ENCODE results near the gene FGF12. TPM values are rescaled to one million over a fixed set of nuclear protein-coding genes. Genes with fewer than 3 reads are reported as not detected.

Gene FGF12
- total RNA-seq, 1 experiment from 2014 or later, result 9.7 TPM

DNA sequence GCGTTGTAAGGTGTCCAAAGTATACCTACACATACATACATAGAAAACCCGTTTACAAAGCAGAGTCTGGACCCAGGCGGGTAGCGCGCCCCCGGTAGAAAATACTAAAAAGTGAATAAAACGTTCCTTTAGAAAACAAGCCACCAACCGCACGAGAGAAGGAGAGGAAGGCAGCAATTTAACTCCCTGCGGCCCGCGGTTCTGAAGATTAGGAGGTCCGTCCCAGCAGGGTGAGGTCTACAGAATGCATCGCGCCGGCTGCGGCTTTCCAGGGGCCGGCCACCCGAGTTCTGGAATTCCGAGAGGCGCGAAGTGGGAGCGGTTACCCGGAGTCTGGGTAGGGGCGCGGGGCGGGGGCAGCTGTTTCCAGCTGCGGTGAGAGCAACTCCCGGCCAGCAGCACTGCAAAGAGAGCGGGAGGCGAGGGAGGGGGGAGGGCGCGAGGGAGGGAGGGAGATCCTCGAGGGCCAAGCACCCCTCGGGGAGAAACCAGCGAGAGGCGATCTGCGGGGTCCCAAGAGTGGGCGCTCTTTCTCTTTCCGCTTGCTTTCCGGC, 318.6 kb downstream of the FGF12 start:
- no peak overlapping the region for H3K27ac Mint-ChIP-seq (ENCODE audit: unreplicated experiment)
- DNase-seq, result no peak
- peaks cover 12% of the 10 kb centered on the region for H3K36me3 Mint-ChIP-seq (ENCODE audit: insufficient read depth, unreplicated experiment)
- no peaks in the 10 kb centered on the region for H3K27me3 Mint-ChIP-seq (ENCODE audit: unreplicated experiment)
- TF ChIP-seq, protein P1, sequence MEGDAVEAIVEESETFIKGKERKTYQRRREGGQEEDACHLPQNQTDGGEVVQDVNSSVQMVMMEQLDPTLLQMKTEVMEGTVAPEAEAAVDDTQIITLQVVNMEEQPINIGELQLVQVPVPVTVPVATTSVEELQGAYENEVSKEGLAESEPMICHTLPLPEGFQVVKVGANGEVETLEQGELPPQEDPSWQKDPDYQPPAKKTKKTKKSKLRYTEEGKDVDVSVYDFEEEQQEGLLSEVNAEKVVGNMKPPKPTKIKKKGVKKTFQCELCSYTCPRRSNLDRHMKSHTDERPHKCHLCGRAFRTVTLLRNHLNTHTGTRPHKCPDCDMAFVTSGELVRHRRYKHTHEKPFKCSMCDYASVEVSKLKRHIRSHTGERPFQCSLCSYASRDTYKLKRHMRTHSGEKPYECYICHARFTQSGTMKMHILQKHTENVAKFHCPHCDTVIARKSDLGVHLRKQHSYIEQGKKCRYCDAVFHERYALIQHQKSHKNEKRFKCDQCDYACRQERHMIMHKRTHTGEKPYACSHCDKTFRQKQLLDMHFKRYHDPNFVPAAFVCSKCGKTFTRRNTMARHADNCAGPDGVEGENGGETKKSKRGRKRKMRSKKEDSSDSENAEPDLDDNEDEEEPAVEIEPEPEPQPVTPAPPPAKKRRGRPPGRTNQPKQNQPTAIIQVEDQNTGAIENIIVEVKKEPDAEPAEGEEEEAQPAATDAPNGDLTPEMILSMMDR (IDR thresholded peaks at IDR 0.05; ENCODE audit: unreplicated experiment), result no peak
- CTCF ChIA-PET, result interaction anchor here (0.7 to 3.0 kb wide), 3 partner anchors 14 to 778 kb away, joined by 3 to 24 read pairs (median 4); no protein-coding TSS in a partner anchor
- no TSS peak for BruUV-seq (replicated peaks)
- peaks cover 19% of the 10 kb centered on the region for H3K4me1 Mint-ChIP-seq (ENCODE audit: low read depth, unreplicated experiment)
- intact Hi-C loops (cut with micrococcal nuclease; ENCODE audit: unreplicated experiment), result no loop called here
- H3K4me3 Mint-ChIP-seq (ENCODE audit: low read depth, unreplicated experiment), result peak overlapping the region; percentile 80
- peaks cover 10% of the 10 kb centered on the region for H3K9me3 Mint-ChIP-seq (ENCODE audit: low read depth, unreplicated experiment)

DNA sequence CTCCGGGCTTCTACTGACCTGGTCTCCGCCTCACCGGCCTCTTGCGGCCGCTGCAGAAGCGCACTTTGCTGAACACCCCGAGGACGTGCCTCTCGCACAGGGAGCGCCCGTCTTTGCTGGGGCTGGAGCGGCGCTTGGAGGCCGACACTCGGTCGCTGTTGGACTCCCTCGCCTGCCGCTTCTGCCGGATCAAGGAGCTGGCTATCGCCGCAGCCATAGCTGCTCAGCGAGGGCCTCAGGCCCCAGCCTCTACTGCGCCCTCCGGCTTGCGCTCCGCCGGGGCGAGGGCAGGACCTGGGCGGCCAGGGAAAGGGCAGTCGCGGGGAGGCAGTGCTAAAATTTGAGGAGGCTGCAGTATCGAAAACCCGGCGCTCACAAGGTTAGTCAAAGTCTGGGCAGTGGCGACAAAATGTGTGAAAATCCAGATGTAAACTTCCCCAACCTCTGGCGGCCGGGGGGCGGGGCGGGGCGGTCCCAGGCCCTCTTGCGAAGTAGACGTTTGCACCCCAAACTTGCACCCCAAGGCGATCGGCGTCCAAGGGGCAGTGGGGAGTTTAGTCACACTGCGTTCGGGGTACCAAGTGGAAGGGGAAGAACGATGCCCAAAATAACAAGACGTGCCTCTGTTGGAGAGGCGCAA, 319.2 kb downstream of the FGF12 start:
- no peak overlapping the region for H3K27ac Mint-ChIP-seq (ENCODE audit: unreplicated experiment)
- intact Hi-C loops (cut with micrococcal nuclease; ENCODE audit: unreplicated experiment), result no loop called here
- no peak for DNase-seq
- TF ChIP-seq, protein P1 (IDR thresholded peaks at IDR 0.05; ENCODE audit: unreplicated experiment), result no peak
- peaks cover 13% of the 10 kb centered on the region for H3K4me1 Mint-ChIP-seq (ENCODE audit: low read depth, unreplicated experiment)
- H3K27me3 Mint-ChIP-seq (ENCODE audit: unreplicated experiment), result no peaks in the 10 kb centered on the region
- no TSS peak for BruUV-seq (replicated peaks)
- CTCF ChIA-PET, result interaction anchor here (0.6 to 0.7 kb wide), 2 partner anchors 170 to 779 kb away, joined by 3 to 4 read pairs; no protein-coding TSS in a partner anchor
- peaks cover 7% of the 10 kb centered on the region for H3K9me3 Mint-ChIP-seq (ENCODE audit: low read depth, unreplicated experiment)
- H3K36me3 Mint-ChIP-seq (ENCODE audit: insufficient read depth, unreplicated experiment), result peaks cover 12% of the 10 kb centered on the region
- H3K4me3 Mint-ChIP-seq (ENCODE audit: low read depth, unreplicated experiment), result peak overlapping the region; percentile 80

DNA sequence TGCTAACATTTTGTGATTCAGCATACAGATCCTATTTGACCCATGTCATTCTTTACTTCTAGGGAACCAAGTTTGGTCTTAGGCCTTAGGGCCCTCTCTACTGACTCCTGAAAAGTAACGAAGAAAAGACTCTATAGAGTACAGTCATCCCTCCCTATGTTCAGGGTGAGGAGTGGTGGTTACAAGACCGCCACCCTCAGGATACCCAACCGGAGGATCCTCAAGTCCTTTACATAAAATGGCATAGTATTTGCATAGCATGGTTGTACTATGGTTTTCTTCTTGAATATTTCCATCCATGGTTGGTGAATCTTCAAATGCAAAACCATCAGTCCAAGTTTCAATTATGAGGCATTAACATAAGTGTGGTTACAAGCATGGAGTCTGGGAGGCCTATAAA, 327.6 kb downstream of the FGF12 start:
- H3K27ac Mint-ChIP-seq (ENCODE audit: unreplicated experiment), result no peak overlapping the region
- H3K36me3 Mint-ChIP-seq (ENCODE audit: insufficient read depth, unreplicated experiment), result no peaks in the 10 kb centered on the region
- DNase-seq, result no peak
- CTCF ChIA-PET, result no interaction called here
- H3K4me3 Mint-ChIP-seq (ENCODE audit: low read depth, unreplicated experiment), result no peak overlapping the region
- no peaks in the 10 kb centered on the region for H3K9me3 Mint-ChIP-seq (ENCODE audit: low read depth, unreplicated experiment)
- H3K27me3 Mint-ChIP-seq (ENCODE audit: unreplicated experiment), result no peaks in the 10 kb centered on the region
- no peaks in the 10 kb centered on the region for H3K4me1 Mint-ChIP-seq (ENCODE audit: low read depth, unreplicated experiment)
- no TSS peak for BruUV-seq (replicated peaks)
- intact Hi-C loops (cut with micrococcal nuclease; ENCODE audit: unreplicated experiment), result no loop called here
- TF ChIP-seq, protein P1 (IDR thresholded peaks at IDR 0.05; ENCODE audit: unreplicated experiment), result no peak

DNA sequence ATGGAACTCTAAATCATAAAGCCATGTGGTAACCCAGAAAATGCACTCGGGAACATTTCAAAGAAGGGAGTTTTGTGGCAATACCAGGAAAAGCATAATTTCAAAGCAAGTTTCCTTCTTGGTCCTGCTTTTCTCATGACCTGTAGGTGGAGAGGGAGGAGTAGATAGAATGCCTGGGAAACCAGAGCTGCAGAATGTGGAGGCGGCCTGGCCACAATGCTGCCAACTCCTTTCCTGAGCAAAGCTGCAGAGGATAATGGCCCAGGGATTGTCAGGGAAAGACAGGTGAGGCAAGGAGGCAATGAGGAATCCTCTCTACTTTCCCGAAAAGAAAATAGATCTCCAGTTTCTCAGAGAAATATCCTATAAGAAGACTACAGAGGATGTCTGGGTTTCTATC, 330.3 kb downstream of the FGF12 start:
- Mint-ChIP-seq H3K36me3 (ENCODE audit: insufficient read depth, unreplicated experiment) (no peaks in the 10 kb centered on the region), H3K27me3 (ENCODE audit: unreplicated experiment) (no peaks in the 10 kb centered on the region), H3K9me3 (ENCODE audit: low read depth, unreplicated experiment) (no peaks in the 10 kb centered on the region), H3K4me1 (ENCODE audit: low read depth, unreplicated experiment) (no peaks in the 10 kb centered on the region), H3K4me3 (ENCODE audit: low read depth, unreplicated experiment) (no peak overlapping the region), H3K27ac (ENCODE audit: unreplicated experiment) (no peak overlapping the region)
- CTCF ChIA-PET, result no interaction called here
- TF ChIP-seq, protein P1 (IDR thresholded peaks at IDR 0.05; ENCODE audit: unreplicated experiment), result no peak
- no peak for DNase-seq
- intact Hi-C loops (cut with micrococcal nuclease; ENCODE audit: unreplicated experiment), result no loop called here
- BruUV-seq (replicated peaks), result no TSS peak

Data from Calu3 (cell line).